Measurements from ENCODE around the gene RABGGTA. TPM values are rescaled to one million over a fixed set of nuclear protein-coding genes. Genes with fewer than 3 reads are reported as not detected.

The RABGGTA gene
- total RNA-seq, 2 experiments from 2014 or later, result 24.3 to 27.3 TPM

- no peak overlapping the region for H2AFZ ChIP-seq (ENCODE audit: low read length)
- intact Hi-C loops (cut with micrococcal nuclease; ENCODE audit: unreplicated experiment), result loop anchor here (1.0 to 5.0 kb wide), 2 partner anchors 54 to 285 kb away; no protein-coding TSS in a partner anchor
- H3K4me1 ChIP-seq (ENCODE audit: insufficient read depth, low read length, poor library complexity, severe bottlenecking), result peaks cover 30% of the 10 kb centered on the region
- peak; percentile 24 for DNase-seq (ENCODE audit: low spot score)
- peaks cover 11% of the 10 kb centered on the region; the same call in 1 of the 2 replicates for H4K20me1 ChIP-seq (ENCODE audit: insufficient read depth, low read length)
- no peaks in the 10 kb centered on the region for H3K9me2 ChIP-seq (ENCODE audit: insufficient read depth, low read length)
- no TSS peak for BruUV-seq (replicated peaks)
- POLR2A ChIA-PET, result interaction anchor here (0.6 to 4.0 kb wide), 8 partner anchors 23 to 790 kb away, joined by 3 to 25 read pairs (median 4); partner anchors contain the start of genes CHMP4A, RABGGTA and TINF2
- H3K9me3 ChIP-seq (ENCODE audit: low read length), result no peaks in the 10 kb centered on the region
- CTCF ChIA-PET (ENCODE audit: unreplicated experiment), result interaction anchor here (0.5 to 1.9 kb wide), 5 partner anchors 13 to 134 kb away, joined by 3 to 6 read pairs (median 4); partner anchors contain the start of gene TINF2
- H3K27ac ChIP-seq (ENCODE audit: low read depth, low read length, poor library complexity, severe bottlenecking), result peak overlapping the region; percentile 12
- TF ChIP-seq EZH2phosphoT487 (IDR thresholded peaks at IDR 0.05; ENCODE audit: borderline replicate concordance, low read depth, low read length) (no peak), CTCF (conservative IDR thresholded peaks at IDR 0.05; ENCODE audit: low read length) (peak; percentile 51)
- peak overlapping the region; percentile 5; the same call in 1 of the 2 replicates for H3K4me2 ChIP-seq (ENCODE audit: low read length)
- H3K36me3 ChIP-seq (ENCODE audit: insufficient read depth, low read length), result peaks cover 31% of the 10 kb centered on the region
- H3K4me3 ChIP-seq (ENCODE audit: low read depth, low read length, poor library complexity, severe bottlenecking), result no peak overlapping the region
- peaks cover 23% of the 10 kb centered on the region for H3K79me2 ChIP-seq (ENCODE audit: insufficient read depth, low read depth, low read length)
Observed at GRCh38 chr14:24297190-24297964, 26.0 kb upstream of the RABGGTA start.

GRCh38 chr14:24296341-24297157 lies 25.2 kb upstream of the RABGGTA start:
- peak; percentile 76 for DNase-seq (ENCODE audit: low spot score)
- intact Hi-C loops (cut with micrococcal nuclease; ENCODE audit: unreplicated experiment), result loop anchor here (1.0 to 5.0 kb wide), 2 partner anchors 53 to 284 kb away; no protein-coding TSS in a partner anchor
- POLR2A ChIA-PET, result interaction anchor here (0.6 to 4.0 kb wide), 4 partner anchors 25 to 726 kb away, joined by 3 to 25 read pairs (median 10); partner anchors contain the start of genes RABGGTA and TINF2
- Histone ChIP-seq H3K79me2 (ENCODE audit: insufficient read depth, low read depth, low read length) (peaks cover 18% of the 10 kb centered on the region), H2AFZ (ENCODE audit: low read length) (no peak overlapping the region), H3K4me2 (ENCODE audit: low read length) (no peak overlapping the region), H3K4me3 (ENCODE audit: low read depth, low read length, poor library complexity, severe bottlenecking) (no peak overlapping the region), H3K36me3 (ENCODE audit: insufficient read depth, low read length) (peaks cover 26% of the 10 kb centered on the region; the same call in 1 of the 2 replicates), H3K9me3 (ENCODE audit: low read length) (no peaks in the 10 kb centered on the region), H3K4me1 (ENCODE audit: insufficient read depth, low read length, poor library complexity, severe bottlenecking) (peaks cover 30% of the 10 kb centered on the region), H3K9me2 (ENCODE audit: insufficient read depth, low read length) (no peaks in the 10 kb centered on the region), H3K27ac (ENCODE audit: low read depth, low read length, poor library complexity, severe bottlenecking) (no peak overlapping the region), H4K20me1 (ENCODE audit: insufficient read depth, low read length) (peaks cover 11% of the 10 kb centered on the region; the same call in 1 of the 2 replicates)
- CTCF ChIA-PET (ENCODE audit: unreplicated experiment), result interaction anchor here (0.6 to 1.9 kb wide), 4 partner anchors 14 to 135 kb away, joined by 3 to 6 read pairs (median 4); partner anchors contain the start of gene TINF2
- BruUV-seq (replicated peaks), result no TSS peak
- TF ChIP-seq CTCF (conservative IDR thresholded peaks at IDR 0.05; ENCODE audit: low read length), result peak; percentile 91
- no peak for TF ChIP-seq EZH2phosphoT487 (IDR thresholded peaks at IDR 0.05; ENCODE audit: borderline replicate concordance, low read depth, low read length)

Data from OCI-LY7 (cell line).